WTC11 (cell line): ENCODE results near the gene KDM5B. TPM values are rescaled to one million over a fixed set of nuclear protein-coding genes. Genes with fewer than 3 reads are reported as not detected.
"Not testable (repeated sequence)": the region's sequence is repeated elsewhere in the genome, so short reads cannot be mapped to it uniquely, and the experiment has no call there.

Source experiments
- ATAC-seq: fragments of 200-7000 bp; cut with Tn5 transposase; 2 replicates; pipeline ENCODE4 v1.10.0; 2021; ENCODE audit warnings: mild to moderate bottlenecking, moderate library complexity
- CTCF ChIA-PET: fragments of 300-600 bp; sonication (Branson Sonifier 250); formaldehyde crosslinking; loops from one replicate; lab custom pipeline; 2021; ENCODE audit warnings: antibody characterized with exemption; lab: Charles Lee
- POLR2A ChIA-PET: fragments of 350-600 bp; sonication (Branson Sonifier 250); formaldehyde crosslinking; loops from one replicate; lab custom pipeline; 2021; ENCODE audit warnings: antibody characterized with exemption; lab: Charles Lee
- DNase-seq: peaks from one replicate; pipeline ENCODE4 v3.0.0; 2021; ENCODE audit warnings: low spot score
- H3K27ac Mint-ChIP-seq: 2 replicates; pipeline ENCODE4 v1.8.0; 2021; ENCODE audit warnings: mixed read lengths
- H3K27me3 Mint-ChIP-seq: 2 replicates; pipeline ENCODE4 v1.8.0; 2021; ENCODE audit warnings: low read depth, mild to moderate bottlenecking, moderate library complexity, mixed read lengths
- H3K36me3 Mint-ChIP-seq: 2 replicates; pipeline ENCODE4 v1.8.0; 2021; ENCODE audit warnings: mixed read lengths
- H3K4me1 Mint-ChIP-seq: 2 replicates; pipeline ENCODE4 v1.8.0; 2022; ENCODE audit warnings: mixed read lengths
- H3K4me3 Mint-ChIP-seq: 2 replicates; pipeline ENCODE4 v1.8.0; 2021; ENCODE audit warnings: mild to moderate bottlenecking, moderate library complexity, mixed read lengths
- H3K9me3 Mint-ChIP-seq: 2 replicates; pipeline ENCODE4 v1.8.0; 2021; ENCODE audit warnings: mixed read lengths
- CREM ChIP-seq: sonication (generic); formaldehyde crosslinking; IDR thresholded peaks from 2 replicates; pipeline ENCODE4 v1.8.1; 2022; ENCODE audit warnings: mild to moderate bottlenecking, missing genetic modification reagents, moderate library complexity
- ESRRA ChIP-seq: sonication (generic); formaldehyde crosslinking; IDR thresholded peaks from 2 replicates; pipeline ENCODE4 v1.8.1; 2022; ENCODE audit warnings: mild to moderate bottlenecking, missing genetic modification reagents, borderline replicate concordance
- ETV6 ChIP-seq: sonication (generic); formaldehyde crosslinking; IDR thresholded peaks from 2 replicates; pipeline ENCODE4 v1.8.1; 2022; ENCODE audit warnings: mild to moderate bottlenecking, missing genetic modification reagents
- FOXP1 ChIP-seq: sonication (generic); formaldehyde crosslinking; IDR thresholded peaks from 2 replicates; pipeline ENCODE4 v1.8.0; 2022; ENCODE audit warnings: missing genetic modification reagents, mild to moderate bottlenecking, moderate library complexity, borderline replicate concordance
- HMGA2 ChIP-seq: fragments of 250-450 bp; sonication (Bioruptor Pico); IDR thresholded peaks from 2 replicates; pipeline ENCODE4 v1.4.0; 2021; ENCODE audit warnings: mild to moderate bottlenecking, moderate library complexity
- NFYB ChIP-seq: sonication (generic); formaldehyde crosslinking; conservative IDR thresholded peaks from 2 replicates; pipeline ENCODE4 v1.8.0; 2022; ENCODE audit warnings: low read depth, missing genetic modification reagents
- NR1H2 ChIP-seq: sonication (generic); formaldehyde crosslinking; IDR thresholded peaks from 2 replicates; pipeline ENCODE4 v1.9.0; 2021; ENCODE audit warnings: mild to moderate bottlenecking, moderate library complexity, missing genetic modification reagents
- SOX15 ChIP-seq: fragments of 250-450 bp; sonication (Bioruptor Pico); IDR thresholded peaks from 2 replicates; pipeline ENCODE4 v1.9.0; 2021; ENCODE audit warnings: mild to moderate bottlenecking
- TEAD1 ChIP-seq: sonication (generic); formaldehyde crosslinking; IDR thresholded peaks from 2 replicates; pipeline ENCODE4 v1.8.0; 2022; ENCODE audit warnings: mild to moderate bottlenecking, missing genetic modification reagents
- ZBTB21 ChIP-seq: sonication (generic); formaldehyde crosslinking; IDR thresholded peaks from 2 replicates; pipeline ENCODE4 v1.8.1; 2023; ENCODE audit warnings: mild to moderate bottlenecking, missing genetic modification reagents, borderline replicate concordance
- total RNA-seq: library from RNA; stranded (reverse); gene quantifications from 3 replicates; pipeline ENCODE4 v1.2.3, GENCODE V29; 2021
- TF ChIP-seq, protein P1 (sequence below): fragments of 250-450 bp; sonication (Bioruptor Pico); IDR thresholded peaks from 2 replicates; pipeline ENCODE4 v1.9.0; 2021; ENCODE audit warnings: mild to moderate bottlenecking, borderline replicate concordance
- TF ChIP-seq, protein P2 (sequence below): sonication (generic); formaldehyde crosslinking; IDR thresholded peaks from 2 replicates; pipeline ENCODE4 v1.8.1; 2023; ENCODE audit warnings: mild to moderate bottlenecking, missing genetic modification reagents, moderate library complexity
- TF ChIP-seq, protein P3 (sequence below): sonication (generic); formaldehyde crosslinking; IDR thresholded peaks from 2 replicates; pipeline ENCODE4 v1.8.0; 2022; ENCODE audit warnings: mild to moderate bottlenecking, missing genetic modification reagents
- TF ChIP-seq, protein P4 (sequence below): sonication (generic); formaldehyde crosslinking; IDR thresholded peaks from 2 replicates; pipeline ENCODE4 v1.8.1; 2022; ENCODE audit warnings: missing genetic modification reagents, borderline replicate concordance
- TF ChIP-seq, protein P5 (sequence below): sonication (generic); formaldehyde crosslinking; IDR thresholded peaks from 2 replicates; pipeline ENCODE4 v1.8.1; 2022; ENCODE audit warnings: low read depth, missing genetic modification reagents, borderline replicate concordance
- TF ChIP-seq, protein P6 (sequence below): sonication (generic); formaldehyde crosslinking; IDR thresholded peaks from 2 replicates; pipeline ENCODE4 v1.8.0; 2022; ENCODE audit warnings: mild to moderate bottlenecking, missing genetic modification reagents
- TF ChIP-seq, protein P7 (sequence below): sonication (generic); formaldehyde crosslinking; IDR thresholded peaks from 2 replicates; pipeline ENCODE4 v1.8.1; 2023; ENCODE audit warnings: mild to moderate bottlenecking, missing genetic modification reagents
- TF ChIP-seq, protein P8 (sequence below): sonication (generic); formaldehyde crosslinking; IDR thresholded peaks from 2 replicates; pipeline ENCODE4 v1.8.1; 2023; ENCODE audit warnings: mild to moderate bottlenecking, missing genetic modification reagents, borderline replicate concordance

Gene KDM5B
- total RNA-seq, 1 experiment from 2014 or later, result 222 TPM

DNA sequence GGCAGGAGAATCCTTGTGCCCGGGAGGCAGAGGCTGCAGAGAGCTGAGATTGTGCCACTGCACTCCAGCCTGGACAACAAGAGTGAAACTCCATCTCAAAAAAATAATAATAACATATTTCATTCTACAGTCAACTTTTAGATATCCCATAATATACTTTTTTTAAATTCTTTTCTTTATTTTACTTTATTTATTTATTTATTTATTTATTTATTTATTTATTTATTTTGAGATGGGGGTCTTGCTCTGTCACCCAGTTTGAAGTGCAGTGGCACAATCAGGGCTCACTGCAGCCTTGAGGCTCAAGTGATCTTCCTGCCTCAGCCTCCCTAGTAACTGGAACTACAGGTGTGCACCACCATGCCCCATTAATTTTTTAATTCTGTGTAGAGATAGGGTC is 94.0 kb downstream of the KDM5B start:
- Mint-ChIP-seq H3K4me1 (peaks cover 39% of the 10 kb centered on the region), H3K27me3 (peaks cover 22% of the 10 kb centered on the region)
- H3K27ac Mint-ChIP-seq, H3K9me3 Mint-ChIP-seq, ATAC-seq, H3K4me3 Mint-ChIP-seq, DNase-seq, POLR2A ChIA-PET, H3K36me3 Mint-ChIP-seq: not testable (repeated sequence)
- CTCF ChIA-PET, result interaction anchor here (1.0 to 7.1 kb wide), 4 partner anchors 17 to 213 kb away, joined by 3 to 150 read pairs (median 8); no protein-coding TSS in a partner anchor
- 0 out of 2 replicates have a peak, but pooled peaks have one; percentile 39 for TF ChIP-seq HMGA2

DNA sequence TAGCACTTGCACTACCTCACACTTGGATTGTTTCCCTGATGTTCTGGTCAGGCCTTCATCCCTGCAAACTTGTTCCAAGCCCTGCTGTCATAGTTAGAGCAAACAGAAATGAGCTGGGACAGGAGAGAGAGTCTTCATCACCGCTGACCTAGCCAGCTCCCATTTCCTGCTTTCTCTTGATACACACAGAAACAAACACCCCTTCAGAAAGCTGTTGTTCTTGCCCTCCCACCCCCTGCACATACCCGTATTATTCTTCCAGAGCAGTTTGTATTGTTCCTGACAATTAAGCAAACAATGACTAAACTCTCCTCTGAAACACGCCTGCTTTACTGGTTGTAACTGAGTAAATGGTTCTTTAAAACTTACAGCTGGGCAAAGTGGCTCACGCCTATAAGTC is 95.1 kb downstream of the KDM5B start:
- Mint-ChIP-seq H3K27ac (0 out of 2 replicates have a peak overlapping the region, but pooled peaks have one; percentile 29), H3K4me1 (peaks cover 45% of the 10 kb centered on the region), H3K27me3 (peaks cover 31% of the 10 kb centered on the region), H3K36me3 (no peaks in the 10 kb centered on the region), H3K4me3 (no peak overlapping the region), H3K9me3 (no peaks in the 10 kb centered on the region)
- no peak for DNase-seq
- POLR2A ChIA-PET, result interaction anchor here (1.9 to 2.2 kb wide), 2 partner anchors 10 to 371 kb away, joined by 4 to 5 read pairs; partner anchors contain the start of gene UBE2T
- CTCF ChIA-PET, result interaction anchor here (0.5 to 5.1 kb wide), 14 partner anchors 10 to 690 kb away, joined by 3 to 76 read pairs (median 4); no protein-coding TSS in a partner anchor
- ATAC-seq, result no peak
- TF ChIP-seq ESRRA (CRISPR knock-in tag) (no peak), NR1H2 (CRISPR knock-in tag) (no peak), TEAD1 (CRISPR knock-in tag) (no peak), CREM (CRISPR knock-in tag) (no peak), FOXP1 (CRISPR knock-in tag) (no peak), SOX15 (CRISPR knock-in tag) (no peak), ZBTB21 (CRISPR knock-in tag) (no peak), ETV6 (CRISPR knock-in tag) (no peak), NFYB (CRISPR knock-in tag) (no peak)
- TF ChIP-seq, protein P1, sequence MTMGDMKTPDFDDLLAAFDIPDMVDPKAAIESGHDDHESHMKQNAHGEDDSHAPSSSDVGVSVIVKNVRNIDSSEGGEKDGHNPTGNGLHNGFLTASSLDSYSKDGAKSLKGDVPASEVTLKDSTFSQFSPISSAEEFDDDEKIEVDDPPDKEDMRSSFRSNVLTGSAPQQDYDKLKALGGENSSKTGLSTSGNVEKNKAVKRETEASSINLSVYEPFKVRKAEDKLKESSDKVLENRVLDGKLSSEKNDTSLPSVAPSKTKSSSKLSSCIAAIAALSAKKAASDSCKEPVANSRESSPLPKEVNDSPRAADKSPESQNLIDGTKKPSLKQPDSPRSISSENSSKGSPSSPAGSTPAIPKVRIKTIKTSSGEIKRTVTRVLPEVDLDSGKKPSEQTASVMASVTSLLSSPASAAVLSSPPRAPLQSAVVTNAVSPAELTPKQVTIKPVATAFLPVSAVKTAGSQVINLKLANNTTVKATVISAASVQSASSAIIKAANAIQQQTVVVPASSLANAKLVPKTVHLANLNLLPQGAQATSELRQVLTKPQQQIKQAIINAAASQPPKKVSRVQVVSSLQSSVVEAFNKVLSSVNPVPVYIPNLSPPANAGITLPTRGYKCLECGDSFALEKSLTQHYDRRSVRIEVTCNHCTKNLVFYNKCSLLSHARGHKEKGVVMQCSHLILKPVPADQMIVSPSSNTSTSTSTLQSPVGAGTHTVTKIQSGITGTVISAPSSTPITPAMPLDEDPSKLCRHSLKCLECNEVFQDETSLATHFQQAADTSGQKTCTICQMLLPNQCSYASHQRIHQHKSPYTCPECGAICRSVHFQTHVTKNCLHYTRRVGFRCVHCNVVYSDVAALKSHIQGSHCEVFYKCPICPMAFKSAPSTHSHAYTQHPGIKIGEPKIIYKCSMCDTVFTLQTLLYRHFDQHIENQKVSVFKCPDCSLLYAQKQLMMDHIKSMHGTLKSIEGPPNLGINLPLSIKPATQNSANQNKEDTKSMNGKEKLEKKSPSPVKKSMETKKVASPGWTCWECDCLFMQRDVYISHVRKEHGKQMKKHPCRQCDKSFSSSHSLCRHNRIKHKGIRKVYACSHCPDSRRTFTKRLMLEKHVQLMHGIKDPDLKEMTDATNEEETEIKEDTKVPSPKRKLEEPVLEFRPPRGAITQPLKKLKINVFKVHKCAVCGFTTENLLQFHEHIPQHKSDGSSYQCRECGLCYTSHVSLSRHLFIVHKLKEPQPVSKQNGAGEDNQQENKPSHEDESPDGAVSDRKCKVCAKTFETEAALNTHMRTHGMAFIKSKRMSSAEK (CRISPR knock-in tag), result no peak
- TF ChIP-seq, protein P2, sequence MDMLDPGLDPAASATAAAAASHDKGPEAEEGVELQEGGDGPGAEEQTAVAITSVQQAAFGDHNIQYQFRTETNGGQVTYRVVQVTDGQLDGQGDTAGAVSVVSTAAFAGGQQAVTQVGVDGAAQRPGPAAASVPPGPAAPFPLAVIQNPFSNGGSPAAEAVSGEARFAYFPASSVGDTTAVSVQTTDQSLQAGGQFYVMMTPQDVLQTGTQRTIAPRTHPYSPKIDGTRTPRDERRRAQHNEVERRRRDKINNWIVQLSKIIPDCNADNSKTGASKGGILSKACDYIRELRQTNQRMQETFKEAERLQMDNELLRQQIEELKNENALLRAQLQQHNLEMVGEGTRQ, result no peak
- TF ChIP-seq, protein P3, sequence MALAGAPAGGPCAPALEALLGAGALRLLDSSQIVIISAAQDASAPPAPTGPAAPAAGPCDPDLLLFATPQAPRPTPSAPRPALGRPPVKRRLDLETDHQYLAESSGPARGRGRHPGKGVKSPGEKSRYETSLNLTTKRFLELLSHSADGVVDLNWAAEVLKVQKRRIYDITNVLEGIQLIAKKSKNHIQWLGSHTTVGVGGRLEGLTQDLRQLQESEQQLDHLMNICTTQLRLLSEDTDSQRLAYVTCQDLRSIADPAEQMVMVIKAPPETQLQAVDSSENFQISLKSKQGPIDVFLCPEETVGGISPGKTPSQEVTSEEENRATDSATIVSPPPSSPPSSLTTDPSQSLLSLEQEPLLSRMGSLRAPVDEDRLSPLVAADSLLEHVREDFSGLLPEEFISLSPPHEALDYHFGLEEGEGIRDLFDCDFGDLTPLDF (CRISPR knock-in tag), result no peak
- TF ChIP-seq, protein P4, sequence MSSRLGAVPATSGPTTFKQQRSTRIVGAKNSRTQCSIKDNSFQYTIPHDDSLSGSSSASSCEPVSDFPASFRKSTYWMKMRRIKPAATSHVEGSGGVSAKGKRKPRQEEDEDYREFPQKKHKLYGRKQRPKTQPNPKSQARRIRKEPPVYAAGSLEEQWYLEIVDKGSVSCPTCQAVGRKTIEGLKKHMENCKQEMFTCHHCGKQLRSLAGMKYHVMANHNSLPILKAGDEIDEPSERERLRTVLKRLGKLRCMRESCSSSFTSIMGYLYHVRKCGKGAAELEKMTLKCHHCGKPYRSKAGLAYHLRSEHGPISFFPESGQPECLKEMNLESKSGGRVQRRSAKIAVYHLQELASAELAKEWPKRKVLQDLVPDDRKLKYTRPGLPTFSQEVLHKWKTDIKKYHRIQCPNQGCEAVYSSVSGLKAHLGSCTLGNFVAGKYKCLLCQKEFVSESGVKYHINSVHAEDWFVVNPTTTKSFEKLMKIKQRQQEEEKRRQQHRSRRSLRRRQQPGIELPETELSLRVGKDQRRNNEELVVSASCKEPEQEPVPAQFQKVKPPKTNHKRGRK (CRISPR knock-in tag), result no peak
- TF ChIP-seq, protein P5, sequence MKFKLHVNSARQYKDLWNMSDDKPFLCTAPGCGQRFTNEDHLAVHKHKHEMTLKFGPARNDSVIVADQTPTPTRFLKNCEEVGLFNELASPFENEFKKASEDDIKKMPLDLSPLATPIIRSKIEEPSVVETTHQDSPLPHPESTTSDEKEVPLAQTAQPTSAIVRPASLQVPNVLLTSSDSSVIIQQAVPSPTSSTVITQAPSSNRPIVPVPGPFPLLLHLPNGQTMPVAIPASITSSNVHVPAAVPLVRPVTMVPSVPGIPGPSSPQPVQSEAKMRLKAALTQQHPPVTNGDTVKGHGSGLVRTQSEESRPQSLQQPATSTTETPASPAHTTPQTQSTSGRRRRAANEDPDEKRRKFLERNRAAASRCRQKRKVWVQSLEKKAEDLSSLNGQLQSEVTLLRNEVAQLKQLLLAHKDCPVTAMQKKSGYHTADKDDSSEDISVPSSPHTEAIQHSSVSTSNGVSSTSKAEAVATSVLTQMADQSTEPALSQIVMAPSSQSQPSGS, result no peak
- TF ChIP-seq, protein P6, sequence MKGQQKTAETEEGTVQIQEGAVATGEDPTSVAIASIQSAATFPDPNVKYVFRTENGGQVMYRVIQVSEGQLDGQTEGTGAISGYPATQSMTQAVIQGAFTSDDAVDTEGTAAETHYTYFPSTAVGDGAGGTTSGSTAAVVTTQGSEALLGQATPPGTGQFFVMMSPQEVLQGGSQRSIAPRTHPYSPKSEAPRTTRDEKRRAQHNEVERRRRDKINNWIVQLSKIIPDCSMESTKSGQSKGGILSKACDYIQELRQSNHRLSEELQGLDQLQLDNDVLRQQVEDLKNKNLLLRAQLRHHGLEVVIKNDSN, result no peak
- TF ChIP-seq, protein P7, sequence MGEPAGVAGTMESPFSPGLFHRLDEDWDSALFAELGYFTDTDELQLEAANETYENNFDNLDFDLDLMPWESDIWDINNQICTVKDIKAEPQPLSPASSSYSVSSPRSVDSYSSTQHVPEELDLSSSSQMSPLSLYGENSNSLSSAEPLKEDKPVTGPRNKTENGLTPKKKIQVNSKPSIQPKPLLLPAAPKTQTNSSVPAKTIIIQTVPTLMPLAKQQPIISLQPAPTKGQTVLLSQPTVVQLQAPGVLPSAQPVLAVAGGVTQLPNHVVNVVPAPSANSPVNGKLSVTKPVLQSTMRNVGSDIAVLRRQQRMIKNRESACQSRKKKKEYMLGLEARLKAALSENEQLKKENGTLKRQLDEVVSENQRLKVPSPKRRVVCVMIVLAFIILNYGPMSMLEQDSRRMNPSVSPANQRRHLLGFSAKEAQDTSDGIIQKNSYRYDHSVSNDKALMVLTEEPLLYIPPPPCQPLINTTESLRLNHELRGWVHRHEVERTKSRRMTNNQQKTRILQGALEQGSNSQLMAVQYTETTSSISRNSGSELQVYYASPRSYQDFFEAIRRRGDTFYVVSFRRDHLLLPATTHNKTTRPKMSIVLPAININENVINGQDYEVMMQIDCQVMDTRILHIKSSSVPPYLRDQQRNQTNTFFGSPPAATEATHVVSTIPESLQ (CRISPR knock-in tag), result no peak
- TF ChIP-seq, protein P8, sequence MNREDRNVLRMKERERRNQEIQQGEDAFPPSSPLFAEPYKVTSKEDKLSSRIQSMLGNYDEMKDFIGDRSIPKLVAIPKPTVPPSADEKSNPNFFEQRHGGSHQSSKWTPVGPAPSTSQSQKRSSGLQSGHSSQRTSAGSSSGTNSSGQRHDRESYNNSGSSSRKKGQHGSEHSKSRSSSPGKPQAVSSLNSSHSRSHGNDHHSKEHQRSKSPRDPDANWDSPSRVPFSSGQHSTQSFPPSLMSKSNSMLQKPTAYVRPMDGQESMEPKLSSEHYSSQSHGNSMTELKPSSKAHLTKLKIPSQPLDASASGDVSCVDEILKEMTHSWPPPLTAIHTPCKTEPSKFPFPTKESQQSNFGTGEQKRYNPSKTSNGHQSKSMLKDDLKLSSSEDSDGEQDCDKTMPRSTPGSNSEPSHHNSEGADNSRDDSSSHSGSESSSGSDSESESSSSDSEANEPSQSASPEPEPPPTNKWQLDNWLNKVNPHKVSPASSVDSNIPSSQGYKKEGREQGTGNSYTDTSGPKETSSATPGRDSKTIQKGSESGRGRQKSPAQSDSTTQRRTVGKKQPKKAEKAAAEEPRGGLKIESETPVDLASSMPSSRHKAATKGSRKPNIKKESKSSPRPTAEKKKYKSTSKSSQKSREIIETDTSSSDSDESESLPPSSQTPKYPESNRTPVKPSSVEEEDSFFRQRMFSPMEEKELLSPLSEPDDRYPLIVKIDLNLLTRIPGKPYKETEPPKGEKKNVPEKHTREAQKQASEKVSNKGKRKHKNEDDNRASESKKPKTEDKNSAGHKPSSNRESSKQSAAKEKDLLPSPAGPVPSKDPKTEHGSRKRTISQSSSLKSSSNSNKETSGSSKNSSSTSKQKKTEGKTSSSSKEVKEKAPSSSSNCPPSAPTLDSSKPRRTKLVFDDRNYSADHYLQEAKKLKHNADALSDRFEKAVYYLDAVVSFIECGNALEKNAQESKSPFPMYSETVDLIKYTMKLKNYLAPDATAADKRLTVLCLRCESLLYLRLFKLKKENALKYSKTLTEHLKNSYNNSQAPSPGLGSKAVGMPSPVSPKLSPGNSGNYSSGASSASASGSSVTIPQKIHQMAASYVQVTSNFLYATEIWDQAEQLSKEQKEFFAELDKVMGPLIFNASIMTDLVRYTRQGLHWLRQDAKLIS (CRISPR knock-in tag), result no peak
